ENCODE measurements around the gene CCNA1. TPM values are rescaled to one million over a fixed set of nuclear protein-coding genes. Genes with fewer than 3 reads are reported as not detected.

The CCNA1 gene
- total RNA-seq, 1 donor from 2014 or later = not detected

GRCh38 chr13:36450534-36450933 lies 18.2 kb downstream of the CCNA1 start:
- H3K36me3 Mint-ChIP-seq (ENCODE audit: unreplicated experiment) = no peaks in the 10 kb centered on the region
- no peak for DNase-seq (ENCODE audit: extremely low spot score, unreplicated experiment)
- no peak overlapping the region for H3K4me3 Mint-ChIP-seq (ENCODE audit: unreplicated experiment)
- TF ChIP-seq CTCF (IDR thresholded peaks at IDR 0.05) = no peak
- no peaks in the 10 kb centered on the region for H3K4me1 Mint-ChIP-seq (ENCODE audit: unreplicated experiment)
- peaks cover 20% of the 10 kb centered on the region for H3K27me3 Mint-ChIP-seq (ENCODE audit: unreplicated experiment)
- H3K27ac Mint-ChIP-seq (ENCODE audit: unreplicated experiment) = no peak overlapping the region
- no peaks in the 10 kb centered on the region for H3K9me3 Mint-ChIP-seq (ENCODE audit: unreplicated experiment)

- Mint-ChIP-seq H3K9me3 (ENCODE audit: unreplicated experiment) (no peaks in the 10 kb centered on the region), H3K27me3 (ENCODE audit: unreplicated experiment) (peaks cover 27% of the 10 kb centered on the region), H3K27ac (ENCODE audit: unreplicated experiment) (no peak overlapping the region), H3K4me3 (ENCODE audit: unreplicated experiment) (no peak overlapping the region), H3K4me1 (ENCODE audit: unreplicated experiment) (no peaks in the 10 kb centered on the region), H3K36me3 (ENCODE audit: unreplicated experiment) (no peaks in the 10 kb centered on the region)
- peak; percentile 45 for TF ChIP-seq CTCF (IDR thresholded peaks at IDR 0.05)
- no peak for DNase-seq (ENCODE audit: extremely low spot score, unreplicated experiment)
Observed at GRCh38 chr13:36453516-36453915, 21.2 kb downstream of the CCNA1 start.

- no peak for TF ChIP-seq CTCF (IDR thresholded peaks at IDR 0.05)
- Mint-ChIP-seq H3K27ac (ENCODE audit: unreplicated experiment) (no peak overlapping the region), H3K4me3 (ENCODE audit: unreplicated experiment) (no peak overlapping the region), H3K36me3 (ENCODE audit: unreplicated experiment) (no peaks in the 10 kb centered on the region), H3K4me1 (ENCODE audit: unreplicated experiment) (no peaks in the 10 kb centered on the region), H3K9me3 (ENCODE audit: unreplicated experiment) (no peaks in the 10 kb centered on the region), H3K27me3 (ENCODE audit: unreplicated experiment) (peaks cover 22% of the 10 kb centered on the region)
- DNase-seq (ENCODE audit: extremely low spot score, unreplicated experiment) = no peak
Observed at GRCh38 chr13:36454121-36454520, 21.8 kb downstream of the CCNA1 start.

- no peaks in the 10 kb centered on the region for H3K36me3 Mint-ChIP-seq (ENCODE audit: unreplicated experiment)
- H3K9me3 Mint-ChIP-seq (ENCODE audit: unreplicated experiment) = no peaks in the 10 kb centered on the region
- no peak for DNase-seq (ENCODE audit: extremely low spot score, unreplicated experiment)
- no peak for TF ChIP-seq CTCF (IDR thresholded peaks at IDR 0.05)
- H3K27ac Mint-ChIP-seq (ENCODE audit: unreplicated experiment) = no peak overlapping the region
- H3K4me3 Mint-ChIP-seq (ENCODE audit: unreplicated experiment) = no peak overlapping the region
- no peaks in the 10 kb centered on the region for H3K4me1 Mint-ChIP-seq (ENCODE audit: unreplicated experiment)
- H3K27me3 Mint-ChIP-seq (ENCODE audit: unreplicated experiment) = peaks cover 22% of the 10 kb centered on the region
Observed at GRCh38 chr13:36454987-36455386, 22.7 kb downstream of the CCNA1 start.

GRCh38 chr13:36456577-36456976 lies 24.3 kb downstream of the CCNA1 start:
- Mint-ChIP-seq H3K27me3 (ENCODE audit: unreplicated experiment) (peaks cover 16% of the 10 kb centered on the region), H3K4me3 (ENCODE audit: unreplicated experiment) (no peak overlapping the region), H3K4me1 (ENCODE audit: unreplicated experiment) (no peaks in the 10 kb centered on the region), H3K9me3 (ENCODE audit: unreplicated experiment) (no peaks in the 10 kb centered on the region), H3K27ac (ENCODE audit: unreplicated experiment) (no peak overlapping the region), H3K36me3 (ENCODE audit: unreplicated experiment) (no peaks in the 10 kb centered on the region)
- DNase-seq (ENCODE audit: extremely low spot score, unreplicated experiment) = no peak
- no peak for TF ChIP-seq CTCF (IDR thresholded peaks at IDR 0.05)

Data from osteocyte (in vitro differentiated cells).